Measurements from ENCODE around the gene LAMB1. TPM values are rescaled to one million over a fixed set of nuclear protein-coding genes. Genes with fewer than 3 reads are reported as not detected.
A peak's percentile ranks its signal among the peaks of the same experiment; 100 is the strongest.

LAMB1 gene
- total RNA-seq, 2 donors from 2014 or later, result 91.6 to 130 TPM

DNA sequence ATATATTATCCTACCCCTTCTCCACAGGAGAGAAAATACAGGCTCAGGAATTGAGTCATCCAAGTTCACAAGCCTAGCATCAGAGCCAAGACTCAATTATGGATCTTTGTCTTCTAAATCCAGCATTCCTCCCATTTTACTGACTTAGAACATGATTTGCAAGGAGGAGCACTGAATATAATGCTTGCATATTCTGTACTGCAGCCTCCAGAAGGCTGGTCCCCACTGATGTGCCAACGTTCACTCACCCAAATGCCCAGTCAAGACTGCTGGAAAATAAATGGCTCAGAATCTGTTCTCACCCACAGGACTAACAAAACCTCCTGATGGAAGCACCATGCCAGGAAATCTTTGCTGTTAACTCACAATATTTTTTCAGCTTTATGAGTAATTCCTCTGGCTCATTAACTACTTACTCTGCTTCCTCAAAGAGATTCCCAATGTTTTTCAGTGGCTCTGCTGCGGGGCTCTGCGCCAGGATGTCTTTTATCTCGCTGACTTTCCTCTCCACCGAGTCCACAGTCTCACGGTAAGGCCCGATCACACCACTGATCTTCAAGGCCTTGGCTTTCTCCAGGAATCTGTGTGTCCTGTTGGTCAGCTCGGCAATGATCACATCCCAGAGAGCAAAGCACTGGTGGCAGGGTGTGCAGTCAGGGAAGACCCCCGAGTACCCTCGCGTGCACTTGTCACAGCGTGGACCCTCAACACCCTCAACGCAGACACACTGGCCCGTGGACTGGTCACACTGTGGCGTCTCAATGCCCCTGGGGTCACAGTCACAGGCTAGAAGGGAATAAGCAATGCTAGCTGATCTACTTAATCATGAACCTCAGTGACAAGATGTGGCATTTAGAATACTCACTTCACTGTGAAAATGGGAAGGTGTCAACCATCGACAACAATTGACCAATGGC is 63.1 kb downstream of the LAMB1 start:
- WGBS, 2 donors, result 86 to 95% methylated on average over 16 of the region's 16 CpGs
- H3K27ac ChIP-seq, result no peak overlapping the region

DNA sequence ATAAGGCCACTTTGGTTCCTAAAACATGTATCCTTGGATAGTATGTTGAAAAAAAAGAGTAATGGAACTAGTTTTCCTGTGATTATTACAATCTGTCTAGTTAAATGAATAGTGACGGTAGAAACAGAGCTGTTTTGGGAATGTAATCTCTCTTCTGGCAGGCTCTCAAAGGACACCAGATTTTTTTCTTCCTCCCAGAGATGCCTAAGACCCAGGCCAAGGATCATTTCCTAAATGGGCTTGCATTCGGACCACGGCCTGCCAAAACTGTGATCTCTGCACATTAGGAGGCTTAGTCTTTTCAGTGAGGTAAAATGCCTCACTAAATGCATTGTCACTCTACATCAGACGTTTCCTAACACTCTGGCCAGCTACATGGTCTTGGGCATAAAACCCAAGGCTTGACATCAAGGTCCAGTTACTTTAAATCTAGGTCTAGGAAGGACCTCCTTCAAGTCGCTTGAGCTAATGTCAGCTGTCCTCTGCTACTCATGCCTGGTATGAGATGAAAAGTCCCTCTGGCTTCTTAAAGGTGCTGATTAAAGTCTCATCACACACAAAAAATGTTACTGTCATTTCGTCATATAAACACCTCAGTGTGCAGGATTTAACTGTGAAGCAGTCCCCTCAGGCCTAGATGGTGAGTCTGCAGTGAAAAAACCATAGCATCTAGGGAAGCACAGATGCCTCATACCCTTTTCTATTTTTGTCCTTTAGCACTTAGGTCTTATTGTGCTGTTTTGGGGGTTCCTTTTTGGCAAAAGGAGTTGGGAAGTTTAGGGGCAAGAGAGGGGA is 64.3 kb downstream of the LAMB1 start:
- no peak overlapping the region for H3K4me3 ChIP-seq
- H3K4me1 ChIP-seq, result no peaks in the 10 kb centered on the region
- ATAC-seq, result peak; percentile 22
- WGBS, 2 donors, result 84% methylated on average over 6 of the region's 6 CpGs
- H3K36me3 ChIP-seq (replicated peaks in 1 of 2; ENCODE audit: insufficient read depth in 1 of 2, low read depth in 2 of 2), result peaks cover 0 to 4% of the 10 kb centered on the region in 2 donors
- H3K27me3 ChIP-seq, result no peaks in the 10 kb centered on the region
- DNase-seq, result no peak
- intact Hi-C loops (cut with DNase I), result no loop called here
- TF ChIP-seq, protein P1, sequence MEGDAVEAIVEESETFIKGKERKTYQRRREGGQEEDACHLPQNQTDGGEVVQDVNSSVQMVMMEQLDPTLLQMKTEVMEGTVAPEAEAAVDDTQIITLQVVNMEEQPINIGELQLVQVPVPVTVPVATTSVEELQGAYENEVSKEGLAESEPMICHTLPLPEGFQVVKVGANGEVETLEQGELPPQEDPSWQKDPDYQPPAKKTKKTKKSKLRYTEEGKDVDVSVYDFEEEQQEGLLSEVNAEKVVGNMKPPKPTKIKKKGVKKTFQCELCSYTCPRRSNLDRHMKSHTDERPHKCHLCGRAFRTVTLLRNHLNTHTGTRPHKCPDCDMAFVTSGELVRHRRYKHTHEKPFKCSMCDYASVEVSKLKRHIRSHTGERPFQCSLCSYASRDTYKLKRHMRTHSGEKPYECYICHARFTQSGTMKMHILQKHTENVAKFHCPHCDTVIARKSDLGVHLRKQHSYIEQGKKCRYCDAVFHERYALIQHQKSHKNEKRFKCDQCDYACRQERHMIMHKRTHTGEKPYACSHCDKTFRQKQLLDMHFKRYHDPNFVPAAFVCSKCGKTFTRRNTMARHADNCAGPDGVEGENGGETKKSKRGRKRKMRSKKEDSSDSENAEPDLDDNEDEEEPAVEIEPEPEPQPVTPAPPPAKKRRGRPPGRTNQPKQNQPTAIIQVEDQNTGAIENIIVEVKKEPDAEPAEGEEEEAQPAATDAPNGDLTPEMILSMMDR (IDR thresholded peaks at IDR 0.05), result no peak
- TF ChIP-seq POLR2A (IDR thresholded peaks at IDR 0.05), result no peak
- peak overlapping the region in 2 of 4 donors; percentile 11 to 37 for H3K27ac ChIP-seq
- H3K9me3 ChIP-seq, result no peaks in the 10 kb centered on the region

More for the DNA sequence above, 63.1 kb downstream of the LAMB1 start:
- ATAC-seq (no peak), DNase-seq (peak in 1 of 4 donors; percentile 25)
- TF ChIP-seq POLR2A (IDR thresholded peaks at IDR 0.05), result no peak
- TF ChIP-seq, protein P1 (IDR thresholded peaks at IDR 0.05), result no peak
- Histone ChIP-seq H3K9me3 (no peaks in the 10 kb centered on the region), H3K27me3 (no peaks in the 10 kb centered on the region), H3K4me1 (no peaks in the 10 kb centered on the region), H3K36me3 (replicated peaks in 1 of 2; ENCODE audit: insufficient read depth in 1 of 2, low read depth in 2 of 2) (peaks cover 0 to 7% of the 10 kb centered on the region in 2 donors), H3K4me3 (no peak overlapping the region)
- intact Hi-C loops (cut with DNase I), result no loop called here

DNA sequence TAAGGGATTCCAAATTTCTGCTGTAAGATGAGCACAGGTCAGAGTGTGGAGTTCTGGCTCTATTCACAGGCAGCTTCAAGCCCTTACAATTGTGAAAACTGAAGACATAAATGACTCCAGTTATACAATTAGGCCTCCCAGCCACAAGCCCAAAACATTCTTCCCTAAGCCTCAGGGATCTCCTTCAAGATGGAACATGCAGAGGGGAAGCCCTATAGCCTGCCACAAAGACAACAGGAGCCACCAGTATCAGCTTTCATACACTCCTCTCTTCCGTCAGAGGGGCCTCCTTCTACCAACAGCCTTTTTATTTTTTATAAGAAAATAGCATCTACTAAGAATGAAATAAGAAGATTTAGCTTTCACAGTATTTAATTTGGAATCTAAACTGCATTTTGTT is 65.4 kb downstream of the LAMB1 start:
- H3K27ac ChIP-seq, result no peak overlapping the region
- WGBS, 2 donors, result 94 to 96% methylated on average over 1 of the region's 1 CpG
- peaks cover 0 to 6% of the 10 kb centered on the region in 2 donors for H3K36me3 ChIP-seq (replicated peaks in 1 of 2; ENCODE audit: insufficient read depth in 1 of 2, low read depth in 2 of 2)
- no peaks in the 10 kb centered on the region for H3K4me1 ChIP-seq
- intact Hi-C loops (cut with DNase I), result no loop called here
- no peaks in the 10 kb centered on the region for H3K27me3 ChIP-seq
- no peak for DNase-seq
- ATAC-seq, result no peak
- no peak overlapping the region for H3K4me3 ChIP-seq
- no peaks in the 10 kb centered on the region for H3K9me3 ChIP-seq
- no peak for TF ChIP-seq POLR2A (IDR thresholded peaks at IDR 0.05)
- TF ChIP-seq, protein P1 (IDR thresholded peaks at IDR 0.05), result no peak

DNA sequence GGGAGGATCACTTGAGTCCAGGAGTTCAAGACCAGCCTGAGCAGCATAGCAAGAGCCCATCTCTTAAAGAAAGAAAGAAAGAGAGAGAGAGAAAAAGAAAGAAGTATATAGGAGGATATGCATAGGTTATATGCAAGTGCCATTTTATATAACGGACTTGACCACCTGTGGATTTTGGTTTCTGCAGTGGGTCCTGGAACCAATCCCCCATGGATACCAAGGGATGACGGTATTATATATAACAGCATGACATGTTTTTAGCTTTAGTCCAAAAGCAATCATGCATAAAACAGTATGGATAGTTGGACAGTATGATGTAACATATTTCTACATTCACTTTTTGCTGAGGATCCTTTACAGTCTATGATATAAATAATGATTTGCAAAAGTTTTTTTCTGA is 66.6 kb downstream of the LAMB1 start:
- Histone ChIP-seq H3K27ac (no peak overlapping the region), H3K4me1 (no peaks in the 10 kb centered on the region), H3K27me3 (no peaks in the 10 kb centered on the region), H3K36me3 (replicated peaks in 1 of 2; ENCODE audit: insufficient read depth in 1 of 2, low read depth in 2 of 2) (peaks cover 0 to 8% of the 10 kb centered on the region in 2 donors), H3K9me3 (no peaks in the 10 kb centered on the region), H3K4me3 (no peak overlapping the region)
- DNase-seq (no peak), ATAC-seq (no peak)
- intact Hi-C loops (cut with DNase I), result no loop called here
- TF ChIP-seq, protein P1 (IDR thresholded peaks at IDR 0.05), result no peak
- no peak for TF ChIP-seq POLR2A (IDR thresholded peaks at IDR 0.05)
- 98% methylated on average over 2 of the region's 2 CpGs for WGBS, 2 donors

Data from body of pancreas (tissue), 4 donors.